HG02759 (cell line): ENCODE results near the gene MYBPC3.

ENCODE experiments used
- ATAC-seq: cut with Tn5 transposase; IDR thresholded peaks from one replicate; pipeline ENCODE4 v1.9.1; 2021; ENCODE audit warnings: mild to moderate bottlenecking, moderate library complexity; ENCODE audit not compliant: unreplicated experiment

Gene MYBPC3

DNA sequence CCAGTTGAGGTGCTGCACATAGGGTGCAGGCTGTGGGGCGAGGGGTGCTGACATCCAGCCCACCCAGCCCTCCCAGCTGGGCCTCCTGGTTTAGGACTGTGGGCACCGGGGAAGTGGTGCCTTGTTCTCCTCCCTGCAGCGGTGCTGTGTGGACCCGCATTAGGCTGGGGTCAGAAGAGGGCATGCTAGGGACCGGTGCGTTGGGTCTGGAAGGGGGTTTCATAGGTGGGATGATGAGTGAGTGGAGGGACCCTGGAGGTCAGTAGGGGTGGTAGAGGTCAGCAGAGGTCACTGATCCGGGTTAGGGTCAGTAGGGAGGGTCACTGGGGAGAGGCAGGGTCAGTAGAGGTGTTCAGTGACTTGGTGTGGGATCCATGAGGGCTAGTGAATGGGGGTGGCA lies 6.7 kb upstream of the MYBPC3 start:
- no peak for ATAC-seq

DNA sequence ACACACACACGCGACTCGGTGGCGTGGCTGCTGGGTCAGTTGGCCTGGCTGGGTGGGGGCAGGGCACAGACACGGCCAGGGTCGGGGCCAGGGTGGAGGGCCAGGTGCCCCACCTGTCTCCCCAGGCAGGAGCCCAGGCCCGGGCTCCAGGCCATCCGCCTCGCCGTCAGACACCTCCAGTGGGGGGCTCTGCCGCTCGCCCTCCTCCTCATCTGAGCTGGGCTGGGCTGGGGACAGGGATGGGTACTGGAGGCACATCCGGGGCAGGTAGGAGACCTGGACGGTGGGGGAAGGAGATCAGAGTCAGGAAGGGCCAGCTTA lies 6.2 kb upstream of the MYBPC3 start:
- no peak for ATAC-seq

DNA sequence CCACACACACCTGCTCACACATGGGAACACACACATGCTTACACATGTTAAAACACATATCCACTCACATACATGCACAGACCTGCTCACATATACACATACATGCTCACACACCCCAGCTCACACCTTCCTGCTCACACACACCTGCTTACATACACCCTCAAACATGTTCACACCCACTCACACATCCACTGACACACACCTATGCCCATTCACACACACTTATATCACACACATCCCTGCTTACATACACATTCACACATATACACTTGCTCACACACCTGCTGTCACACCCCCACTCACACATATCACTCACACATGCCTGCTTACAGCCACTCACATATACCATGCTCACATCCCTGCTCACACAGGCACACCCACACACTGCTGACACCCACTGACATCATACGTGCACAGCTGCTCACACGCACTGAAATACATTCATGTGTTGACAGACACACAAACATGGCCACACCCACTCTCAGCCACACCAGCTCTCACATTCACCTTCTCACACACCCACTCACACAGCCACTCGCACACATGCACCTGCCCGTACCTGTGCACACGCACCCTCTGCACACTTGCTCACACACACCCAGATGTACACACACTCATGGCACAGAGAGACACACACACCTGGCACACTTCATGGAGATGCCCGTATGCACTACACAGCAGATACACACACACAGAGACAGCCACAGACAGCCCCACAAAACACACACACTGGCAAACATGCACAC lies 5.7 kb upstream of the MYBPC3 start:
- ATAC-seq = no peak

DNA sequence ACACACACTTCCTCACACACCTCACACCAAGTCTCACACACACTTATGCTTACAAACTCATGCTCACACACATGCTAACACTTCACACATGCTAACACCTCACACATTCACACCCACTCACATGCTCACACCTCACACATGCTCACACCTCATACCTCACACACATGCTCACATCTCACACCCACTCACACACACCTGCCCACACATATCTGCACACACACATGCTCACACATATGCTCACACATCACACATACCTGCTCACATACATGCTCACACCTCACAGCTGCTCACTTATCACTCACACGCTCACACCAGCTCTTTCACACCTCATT lies 4.5 kb upstream of the MYBPC3 start:
- ATAC-seq = no peak

DNA sequence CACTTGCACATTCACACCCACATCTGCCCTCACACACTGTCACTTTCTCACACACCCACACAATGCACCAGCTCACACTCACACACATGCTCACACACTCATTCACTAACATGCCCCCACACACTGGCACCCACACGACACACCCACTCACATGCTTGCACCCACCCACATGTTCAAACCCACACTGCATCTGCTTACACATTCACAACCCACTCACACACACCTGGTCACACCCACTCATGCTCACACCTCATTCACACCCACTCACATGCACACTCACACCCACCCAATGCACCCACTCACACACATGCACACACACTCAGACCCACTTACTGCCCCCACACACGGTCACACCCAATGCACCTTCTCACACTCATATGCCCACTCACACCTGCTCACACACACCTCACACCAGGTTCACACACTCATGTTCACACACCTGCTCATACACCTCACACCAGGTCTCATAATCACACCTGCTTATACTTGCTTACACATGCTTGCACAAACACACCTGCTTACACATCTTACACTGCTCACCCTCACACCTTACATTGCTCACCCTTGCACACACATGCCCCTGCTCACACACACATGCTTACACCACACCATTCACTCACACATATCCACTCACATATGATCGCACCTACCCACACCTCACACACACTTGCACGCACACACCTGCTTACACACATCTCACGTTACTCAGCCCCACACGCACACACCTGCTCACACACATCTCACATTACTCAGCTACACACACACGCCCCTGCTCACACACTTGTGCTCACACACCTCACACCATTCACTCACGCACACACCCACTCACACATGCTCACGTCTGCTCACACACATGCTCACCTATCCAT lies 3.9 kb upstream of the MYBPC3 start:
- no peak for ATAC-seq

DNA sequence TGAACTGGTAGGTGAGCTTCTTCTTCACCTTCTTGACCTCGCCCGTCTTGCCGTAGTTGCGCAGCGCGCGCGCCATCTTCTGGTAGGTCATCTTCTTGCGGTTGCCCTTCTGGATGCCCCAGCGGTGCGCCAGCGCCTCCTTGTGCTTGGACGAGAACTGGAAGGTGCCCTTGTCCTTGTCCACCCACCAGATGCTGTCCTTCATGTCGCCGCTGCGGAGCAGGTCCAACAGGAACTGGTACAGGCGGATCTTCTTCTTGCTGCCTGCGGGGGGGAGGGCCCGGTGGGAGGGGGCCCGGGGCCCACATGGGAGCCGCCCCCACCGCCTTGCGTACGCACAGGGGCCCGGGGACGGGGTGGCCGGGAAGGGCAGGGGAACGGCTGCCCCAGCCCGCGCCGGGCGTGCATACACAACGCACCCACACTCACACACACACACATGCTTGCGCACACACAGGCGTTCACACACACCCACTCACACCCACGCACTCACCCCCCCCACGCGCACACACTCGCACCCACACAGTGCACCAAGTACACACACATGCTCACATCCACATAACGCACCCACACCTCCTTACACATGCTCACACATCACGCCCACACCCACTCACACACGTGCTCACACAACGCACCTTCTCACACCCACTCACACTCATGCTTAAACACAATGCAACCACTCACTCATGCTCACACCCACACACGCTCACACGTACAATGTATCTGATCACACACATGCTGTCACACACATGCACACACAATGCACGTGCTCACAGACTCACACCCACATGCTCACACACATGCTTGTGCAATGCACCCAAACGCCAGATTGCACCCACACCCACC lies 3.0 kb upstream of the MYBPC3 start:
- ATAC-seq = no peak

DNA sequence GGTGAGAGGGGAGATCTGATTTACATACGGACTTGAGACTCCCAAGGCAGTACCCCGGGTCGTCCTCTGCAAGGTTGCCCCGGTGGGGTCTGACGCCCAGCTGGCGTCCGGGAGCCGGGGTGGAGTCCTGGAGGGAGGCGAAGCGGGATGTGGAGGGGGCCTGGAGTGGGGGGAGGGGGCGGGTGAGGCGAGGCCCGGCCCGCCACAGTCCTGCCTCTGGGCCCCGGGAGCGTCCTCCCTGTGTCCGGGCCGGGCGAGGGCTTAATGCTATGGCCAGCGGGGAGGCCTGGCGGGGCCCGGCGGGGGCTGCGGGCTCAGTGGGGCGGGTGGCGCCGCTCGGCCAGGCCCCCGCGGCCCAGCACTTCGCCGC lies 2.4 kb upstream of the MYBPC3 start:
- ATAC-seq = no peak

DNA sequence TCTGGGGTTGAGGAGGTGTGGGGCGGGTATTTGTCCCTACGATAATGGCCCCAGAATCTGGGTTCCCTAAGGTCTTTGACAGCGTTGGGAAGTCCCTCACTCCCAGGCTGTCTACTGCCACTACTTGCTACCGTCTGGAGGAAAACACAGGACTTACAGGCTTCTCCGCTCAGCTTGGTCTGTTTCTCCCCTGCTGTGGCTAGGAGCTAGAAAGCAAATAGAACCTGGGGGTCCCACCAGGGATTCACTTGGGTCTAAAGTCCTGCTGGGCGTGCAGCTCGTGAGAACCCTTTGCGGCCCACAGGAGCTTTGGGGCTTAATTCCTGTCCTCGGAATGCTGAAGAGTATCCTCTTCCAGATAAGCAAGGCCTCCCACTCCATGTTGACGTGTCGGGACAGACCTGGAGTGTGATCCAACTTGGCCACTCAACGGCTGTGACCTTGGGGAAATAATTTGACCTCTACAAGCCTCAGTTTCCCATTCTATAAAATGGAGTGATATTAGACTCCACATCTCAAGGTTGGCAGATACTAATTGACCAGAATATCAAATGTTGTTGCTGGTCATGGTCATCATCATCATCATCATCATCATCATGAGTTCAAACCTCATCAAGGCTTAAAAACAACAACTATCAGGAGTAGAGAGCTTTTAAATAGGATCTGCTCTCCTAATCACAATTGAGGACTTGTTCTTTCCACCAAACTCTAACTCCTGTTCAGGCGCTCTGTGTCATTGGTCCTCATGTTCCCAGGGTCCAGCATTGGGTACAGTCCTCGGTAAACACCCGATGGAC lies 1.7 kb upstream of the MYBPC3 start:
- no peak for ATAC-seq

DNA sequence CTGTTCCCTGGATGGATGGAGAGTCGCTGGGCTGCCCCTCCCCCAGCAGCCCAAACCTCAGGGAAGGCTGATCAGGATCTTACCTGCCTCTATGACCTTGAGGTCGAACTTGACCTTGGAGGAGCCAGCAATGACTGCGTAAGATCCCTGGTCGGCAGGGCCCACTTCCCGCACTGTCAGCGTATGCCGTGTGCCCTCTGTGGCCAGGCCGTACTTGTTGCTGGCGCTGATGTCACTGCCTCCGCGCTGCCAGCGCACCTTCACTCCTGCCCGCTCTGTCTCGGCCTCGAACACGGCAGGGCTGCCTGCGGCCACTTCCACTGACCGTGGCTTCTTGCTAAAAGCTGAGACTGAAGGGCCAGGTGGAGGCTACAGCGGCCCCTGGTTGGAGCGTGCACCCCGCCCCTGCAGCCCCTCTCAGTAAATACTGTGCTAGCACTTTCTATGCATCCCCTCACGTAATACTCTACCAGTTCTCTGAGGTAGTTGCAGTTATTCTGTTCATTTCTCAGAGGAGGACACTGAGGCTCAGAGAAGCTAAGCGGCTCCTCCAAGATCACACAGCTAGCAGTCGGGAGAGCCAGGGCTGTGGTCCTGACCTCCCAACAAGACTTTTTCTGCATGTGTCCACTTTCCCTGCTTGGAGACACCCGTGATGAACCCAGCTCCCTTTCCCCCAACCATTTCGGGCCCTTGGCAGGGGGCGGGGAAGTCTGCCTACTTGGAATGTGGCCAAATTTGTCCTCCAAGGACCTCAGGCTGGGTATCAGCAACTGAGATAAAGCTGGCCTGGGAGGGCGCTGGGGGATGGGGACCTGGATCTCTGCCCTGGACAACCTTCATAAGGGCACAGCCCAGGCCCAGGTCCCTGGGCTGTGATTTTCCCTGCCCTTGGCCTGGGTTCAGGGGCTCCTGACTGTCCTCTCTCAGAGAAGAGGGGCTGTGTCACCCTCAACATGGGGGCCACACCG lies 1.1 kb downstream of the MYBPC3 start:
- no peak for ATAC-seq

DNA sequence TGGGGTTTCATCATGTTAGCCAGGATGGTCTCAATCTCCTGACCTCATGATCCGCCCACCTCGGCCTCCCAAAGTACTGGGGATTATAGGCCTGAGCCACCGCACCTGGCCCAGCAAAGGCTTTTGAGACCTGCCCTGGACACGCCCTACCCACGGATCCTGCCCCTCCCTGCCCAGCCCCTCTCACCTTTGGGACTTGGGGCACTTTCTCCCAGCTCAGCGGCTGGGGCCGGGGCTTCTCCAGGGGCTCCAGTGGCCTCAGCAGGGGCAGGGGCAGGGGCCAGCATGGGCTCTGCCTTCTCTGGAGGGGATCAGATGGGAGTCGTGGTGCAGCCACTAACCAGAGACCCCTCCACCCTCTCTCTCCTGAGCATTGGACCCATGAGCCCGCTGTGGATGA lies 2.2 kb downstream of the MYBPC3 start:
- no peak for ATAC-seq

DNA sequence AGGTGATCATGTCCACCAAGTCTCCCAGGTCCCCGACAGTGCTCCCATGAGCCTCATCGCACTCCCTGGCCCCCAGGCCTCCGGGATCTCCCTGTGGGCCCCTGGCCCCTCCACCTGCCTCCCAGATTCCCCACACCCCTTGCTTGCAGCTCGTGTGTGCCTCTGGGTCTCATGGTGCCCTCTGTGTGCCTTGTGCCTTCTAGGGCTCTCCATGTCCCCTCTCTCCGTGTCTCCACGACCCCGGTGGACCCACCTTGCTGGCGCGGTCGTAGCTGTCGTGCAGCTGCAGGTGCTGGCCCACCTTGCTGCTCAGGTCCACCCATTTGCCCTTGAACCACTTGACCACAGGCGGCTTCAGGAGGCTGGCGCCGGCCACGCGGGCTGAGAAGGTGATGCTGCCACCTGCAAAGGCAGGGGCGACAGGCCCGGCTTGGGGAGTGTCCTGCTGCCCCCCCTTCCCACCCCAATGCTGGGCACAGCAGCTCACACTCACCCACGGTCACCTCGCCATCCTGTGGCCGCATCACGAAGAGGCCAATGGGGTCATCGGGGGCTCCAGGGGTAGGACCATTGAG lies 2.9 kb downstream of the MYBPC3 start:
- ATAC-seq = no peak

DNA sequence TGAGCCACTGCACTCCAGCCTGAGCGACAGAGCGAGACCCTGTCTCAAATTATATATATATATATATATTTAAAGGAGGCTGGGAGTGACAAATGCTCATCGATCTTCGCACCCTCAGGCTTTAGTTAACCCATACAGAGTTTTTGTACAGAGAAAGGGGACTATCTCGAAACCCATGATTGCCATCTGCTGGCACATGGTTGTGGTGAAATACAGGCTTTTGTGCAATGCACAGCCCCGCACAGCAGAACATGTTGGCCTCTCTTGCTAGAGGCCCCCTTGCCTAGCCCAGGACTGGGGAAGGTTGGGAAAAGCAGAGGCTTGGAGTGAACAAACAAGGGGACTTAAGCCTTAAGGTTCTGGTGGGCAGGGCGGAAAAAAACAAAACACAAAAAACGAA lies 3.6 kb downstream of the MYBPC3 start:
- no peak for ATAC-seq

DNA sequence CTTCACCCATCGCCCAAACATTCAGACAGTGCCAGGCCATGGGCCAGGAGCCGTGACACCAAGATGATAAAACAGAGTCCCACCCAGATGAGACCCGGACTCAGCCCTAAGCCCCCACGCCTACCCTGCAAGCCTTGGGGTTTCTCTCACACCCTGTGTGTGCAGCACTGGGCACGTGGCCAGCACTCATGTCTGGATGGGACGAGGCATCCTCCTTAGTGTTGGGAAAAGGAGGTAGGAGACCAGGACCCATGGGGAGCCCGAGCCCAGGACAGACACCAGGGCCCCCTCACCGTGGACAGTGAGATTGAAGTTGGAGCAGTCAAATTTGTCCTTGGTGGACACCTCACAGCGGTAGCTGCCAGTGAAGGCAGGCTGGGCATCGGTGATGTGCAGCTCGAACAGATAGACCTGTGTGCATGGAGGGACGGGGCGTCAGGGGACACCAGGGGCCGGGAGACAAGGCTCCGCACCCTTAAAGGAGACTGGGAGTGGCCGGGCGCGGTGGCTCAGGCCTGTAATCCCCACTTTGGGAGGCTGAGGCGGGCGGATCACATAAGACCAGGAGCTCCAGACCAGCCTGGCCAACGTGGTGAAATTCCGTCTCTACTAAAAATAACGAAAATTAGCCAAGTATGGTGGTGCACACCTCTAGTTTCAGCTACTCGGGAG lies 4.2 kb downstream of the MYBPC3 start:
- ATAC-seq = no peak

DNA sequence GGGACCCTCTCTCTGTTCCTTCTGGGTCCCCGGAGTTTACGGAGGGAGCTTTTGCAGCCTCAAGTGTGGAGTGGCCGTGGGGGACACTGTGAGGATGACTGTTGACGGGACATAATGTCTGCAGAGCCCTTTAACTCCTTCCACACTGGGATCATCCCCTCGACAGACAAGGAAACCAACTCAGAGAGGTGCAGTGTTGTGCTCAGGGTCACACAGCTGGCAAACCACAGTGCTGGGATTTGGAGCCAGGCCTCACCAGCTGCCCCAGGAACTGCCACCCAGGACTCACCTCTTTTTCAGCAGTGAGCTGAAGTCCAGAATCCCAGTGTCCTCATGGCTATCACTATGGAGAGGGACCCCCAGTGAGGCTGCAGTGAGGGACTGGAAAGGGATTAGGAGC lies 5.4 kb downstream of the MYBPC3 start:
- ATAC-seq = no peak

DNA sequence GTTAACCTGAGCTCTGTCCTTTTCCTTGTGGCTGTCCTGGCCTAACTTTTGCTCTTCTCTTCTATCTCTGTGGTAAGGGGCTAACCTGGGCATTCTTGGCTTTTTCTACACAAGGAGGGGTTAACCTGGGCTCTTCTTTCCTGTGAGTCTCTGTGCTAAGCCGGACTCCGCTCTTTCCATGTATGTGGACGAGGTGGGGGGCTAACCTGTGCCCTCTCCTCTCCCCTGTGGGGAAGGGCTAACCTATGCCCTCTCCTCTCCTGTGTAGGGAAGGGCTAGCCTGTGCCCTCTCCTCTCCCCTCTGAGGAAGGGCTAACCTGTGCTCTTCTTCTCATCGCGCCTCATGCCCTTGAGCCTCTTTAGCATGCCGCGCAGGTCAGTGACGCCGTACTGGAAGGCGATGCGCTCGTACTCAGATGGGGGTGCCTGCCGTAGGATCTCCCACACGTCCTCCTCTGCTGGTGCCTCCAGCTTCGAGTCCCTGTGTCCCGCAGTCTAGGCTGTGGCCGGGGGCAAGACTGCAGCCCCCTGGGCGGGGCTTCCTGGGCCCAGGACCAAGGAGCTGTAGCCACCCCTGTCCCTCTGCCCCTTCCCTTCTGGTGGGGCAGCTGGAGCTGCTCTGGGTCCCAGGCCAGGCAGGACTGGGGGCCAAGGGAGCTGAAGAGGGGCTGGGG lies 6.5 kb downstream of the MYBPC3 start:
- ATAC-seq = no peak

DNA sequence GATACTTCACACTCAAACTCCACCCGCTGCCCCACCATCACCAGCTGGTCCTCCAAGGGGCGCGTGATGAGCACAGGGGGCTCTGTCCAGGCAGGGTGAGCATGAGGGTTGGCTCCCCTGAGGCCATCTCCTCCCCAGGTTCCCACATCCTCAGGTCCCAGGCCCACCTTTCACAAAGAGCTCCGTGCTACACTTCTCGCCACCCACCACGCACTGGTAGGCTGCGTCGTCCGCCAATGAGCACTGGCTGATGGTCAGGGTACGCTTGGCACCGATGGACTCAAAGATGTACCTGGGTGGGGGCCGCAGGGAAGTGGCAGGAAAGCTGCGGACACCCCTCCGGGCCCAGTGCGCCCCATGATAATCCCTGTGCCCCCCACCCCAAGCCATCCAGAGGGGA lies 9.6 kb downstream of the MYBPC3 start:
- ATAC-seq = no peak

DNA sequence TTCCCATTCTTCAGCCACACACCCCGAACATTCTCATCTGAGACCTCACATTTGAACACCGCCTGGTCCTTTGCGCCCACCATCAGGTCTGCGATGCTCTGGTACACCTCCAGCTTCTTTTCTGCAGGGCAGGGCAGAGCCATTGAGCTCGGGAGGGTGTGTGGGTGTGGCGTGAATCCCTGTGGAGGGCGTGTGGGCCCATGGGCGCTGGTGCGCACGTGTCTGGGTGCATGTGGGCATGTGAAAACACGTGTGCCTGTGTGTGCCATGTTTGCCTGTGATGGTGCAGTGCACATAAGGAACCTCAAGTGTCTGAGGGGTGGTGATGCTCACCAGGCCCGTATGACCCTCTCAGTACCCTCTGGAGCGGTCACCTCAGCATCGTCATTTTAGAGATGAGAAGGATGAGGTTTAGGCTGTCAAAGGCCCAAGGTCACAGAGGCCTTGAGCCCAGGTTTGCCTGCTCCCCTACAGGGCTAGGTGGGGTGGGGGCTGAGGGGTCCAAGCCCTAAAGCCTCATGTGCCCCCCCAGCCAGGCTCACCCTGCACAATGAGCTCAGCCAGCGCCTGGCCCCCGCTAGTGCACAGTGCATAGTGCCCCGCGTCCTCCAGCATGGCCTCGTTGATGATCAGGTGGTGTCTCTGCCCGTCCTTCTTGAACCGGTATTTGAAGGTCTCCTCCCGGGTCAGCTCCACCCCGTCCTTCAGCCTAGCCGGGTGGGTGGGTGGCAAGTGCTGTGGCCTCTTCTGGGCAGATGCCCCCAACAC lies 10.3 kb downstream of the MYBPC3 start:
- no peak for ATAC-seq
